HS-5 (cell line): Measurements from ENCODE around the gene FHIT.
A peak's percentile ranks its signal among the peaks of the same experiment; 100 is the strongest.

ENCODE experiments used
- DNase-seq: peaks from one replicate; pipeline ENCODE4 v3.0.0-alpha.2; 2012; ENCODE audit warnings: low read depth

Gene FHIT

GRCh38 chr3:60325610-60326170 lies 925.6 kb downstream of the FHIT start:
- no peak for DNase-seq

GRCh38 chr3:60323651-60324050 lies 927.6 kb downstream of the FHIT start:
- DNase-seq = no peak

DNA sequence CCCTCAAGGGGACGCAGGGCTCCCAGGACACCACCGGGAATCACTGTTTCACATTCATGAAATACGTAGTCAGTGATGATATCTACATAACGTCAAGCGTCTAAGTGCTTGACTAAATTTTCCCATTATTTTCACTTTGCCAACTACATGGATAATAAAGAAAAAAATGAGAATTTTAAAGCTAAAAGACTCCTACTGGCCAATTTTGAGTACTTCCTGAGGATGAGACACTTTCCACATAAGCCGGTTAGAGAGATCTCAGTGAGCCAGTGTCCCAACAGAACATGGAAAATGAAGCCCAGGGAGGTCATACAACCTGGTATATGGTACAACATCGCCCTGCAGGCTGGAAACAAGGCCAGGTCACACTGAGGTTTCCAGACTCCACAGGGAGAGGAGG lies 928.1 kb downstream of the FHIT start:
- DNase-seq = no peak

DNA sequence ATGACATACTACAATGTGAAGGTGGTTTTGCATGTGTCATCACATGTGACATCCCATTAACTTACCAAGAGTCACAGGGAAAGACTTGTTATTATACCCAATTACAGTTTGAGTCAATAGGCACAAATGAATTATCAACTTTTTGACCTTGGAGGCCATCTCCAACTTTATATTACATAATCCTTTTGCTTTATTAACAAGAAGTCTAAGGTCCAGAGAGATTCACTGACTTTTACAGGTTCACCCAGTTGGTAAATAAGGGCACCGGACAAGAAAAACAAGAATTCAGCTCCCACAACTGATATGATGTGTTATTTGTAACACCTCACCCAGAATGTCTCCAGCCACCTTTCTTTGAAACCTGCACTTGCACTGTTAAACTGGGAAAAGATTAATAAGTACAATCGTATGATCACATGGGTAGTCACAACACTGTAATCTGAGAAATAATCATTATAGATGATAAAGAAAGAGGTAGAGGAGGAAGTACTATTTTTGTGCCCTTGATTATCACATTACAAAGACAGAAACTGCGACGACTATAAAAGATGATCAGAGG lies 928.9 kb downstream of the FHIT start:
- no peak for DNase-seq

DNA sequence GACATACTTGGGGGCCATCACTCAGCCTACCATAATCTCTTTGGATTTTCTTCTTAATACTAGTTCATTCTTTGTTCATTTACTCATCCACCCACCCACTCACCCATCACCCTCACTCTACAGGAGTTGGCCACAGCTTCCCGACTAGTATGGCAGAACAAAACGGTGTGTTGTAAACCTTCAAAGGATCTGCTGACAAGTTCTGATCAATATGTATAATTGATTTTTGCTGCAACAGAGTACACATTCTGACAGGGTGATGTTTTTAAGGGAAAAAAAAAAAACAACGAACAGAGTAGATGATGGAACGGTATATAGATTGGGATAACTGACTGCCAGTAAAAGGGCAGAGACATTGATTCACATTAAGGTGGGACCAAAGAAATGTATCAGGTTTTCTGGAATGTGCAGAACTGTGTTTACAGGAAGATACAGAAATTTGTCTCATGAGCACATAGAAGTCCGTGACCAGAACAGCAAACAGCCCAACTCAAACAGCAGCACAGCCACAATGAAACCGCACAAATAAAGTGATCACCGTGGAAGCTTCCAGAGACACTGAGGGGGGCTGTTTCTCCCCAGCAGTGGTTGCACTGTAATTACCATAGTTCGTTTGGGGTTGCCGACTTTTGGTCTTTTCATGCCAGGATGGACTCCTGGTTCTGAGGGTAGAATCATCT lies 931.9 kb downstream of the FHIT start:
- no peak for DNase-seq

DNA sequence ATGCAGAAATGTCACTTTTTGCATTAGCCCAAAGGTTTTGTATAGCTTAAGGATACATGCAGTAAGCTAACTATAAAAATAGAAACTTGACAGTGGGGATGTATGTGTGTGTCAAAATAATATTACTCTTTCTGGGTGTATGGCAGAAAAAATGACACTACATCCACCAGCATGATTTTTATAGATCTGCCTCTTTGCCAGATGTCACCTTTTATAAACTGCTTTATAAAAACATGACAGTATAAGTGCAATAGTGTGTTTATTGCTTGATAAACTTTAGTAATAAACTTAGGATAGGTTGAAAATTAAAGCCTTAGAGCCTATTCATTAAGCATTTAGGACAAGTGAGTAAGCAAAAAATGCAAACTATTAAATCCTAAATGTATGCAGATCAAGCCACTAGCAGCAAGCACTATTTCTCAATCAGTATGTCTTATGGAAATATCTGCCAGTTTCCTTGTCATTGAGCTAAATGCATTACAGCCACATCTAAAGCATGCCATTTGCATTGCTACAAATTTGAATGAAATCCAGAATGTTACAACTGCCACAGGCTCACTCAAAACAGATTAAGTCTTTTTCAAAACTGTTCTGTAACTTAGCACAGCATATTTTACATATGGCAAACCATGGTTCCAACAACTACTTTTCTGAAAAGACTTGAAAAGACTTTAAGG lies 935.0 kb downstream of the FHIT start:
- peak; percentile 56 for DNase-seq

DNA sequence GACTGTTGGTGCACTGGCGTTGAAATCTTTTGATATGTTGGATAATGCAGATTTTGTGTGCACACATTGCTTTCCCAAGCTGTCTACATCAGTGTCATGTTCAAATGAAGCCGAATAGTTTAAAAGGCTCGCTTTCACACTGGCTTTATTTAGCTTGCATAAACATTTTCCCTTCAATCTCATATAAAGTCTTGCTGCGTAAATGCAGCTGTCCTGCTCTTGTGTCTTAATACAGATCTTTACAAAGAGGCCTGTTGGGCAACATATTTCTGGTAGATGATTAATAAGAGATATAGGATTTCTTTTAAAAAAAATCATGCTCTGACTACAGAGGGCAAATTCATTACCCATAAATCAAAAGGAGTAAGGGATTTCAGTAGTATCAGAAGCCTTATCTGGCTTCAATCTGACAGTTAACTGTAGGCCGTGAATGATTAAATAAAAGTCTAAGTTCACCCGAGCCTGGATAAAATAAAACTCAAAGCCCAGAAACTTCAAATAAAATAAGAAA lies 937.2 kb downstream of the FHIT start:
- no peak for DNase-seq

DNA sequence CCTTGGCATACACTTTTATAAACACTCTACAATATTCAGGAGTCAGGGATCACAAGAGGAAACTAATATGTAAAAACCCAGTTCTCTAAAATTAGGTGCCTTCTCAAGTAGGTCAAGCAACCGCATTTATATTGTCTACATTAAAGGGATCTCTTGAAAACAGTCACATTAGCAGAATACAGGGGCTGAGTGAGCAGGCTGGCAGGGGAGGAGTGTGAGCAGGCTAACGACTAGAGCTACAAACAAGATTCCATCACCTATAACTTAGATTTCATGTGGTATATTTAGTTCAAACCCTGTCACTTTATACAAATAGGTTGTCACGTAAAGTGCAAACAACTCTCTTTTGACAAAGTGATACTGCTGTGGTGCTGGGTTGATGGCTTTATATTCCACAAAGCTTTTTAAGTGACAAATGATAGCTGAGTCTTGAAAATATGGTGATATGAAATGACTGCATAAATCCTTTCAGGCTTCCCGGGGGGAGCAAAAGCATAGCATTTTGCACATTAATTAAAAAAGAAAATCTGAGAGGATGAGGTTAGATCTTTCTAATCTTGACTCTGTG lies 937.9 kb downstream of the FHIT start:
- DNase-seq = no peak

DNA sequence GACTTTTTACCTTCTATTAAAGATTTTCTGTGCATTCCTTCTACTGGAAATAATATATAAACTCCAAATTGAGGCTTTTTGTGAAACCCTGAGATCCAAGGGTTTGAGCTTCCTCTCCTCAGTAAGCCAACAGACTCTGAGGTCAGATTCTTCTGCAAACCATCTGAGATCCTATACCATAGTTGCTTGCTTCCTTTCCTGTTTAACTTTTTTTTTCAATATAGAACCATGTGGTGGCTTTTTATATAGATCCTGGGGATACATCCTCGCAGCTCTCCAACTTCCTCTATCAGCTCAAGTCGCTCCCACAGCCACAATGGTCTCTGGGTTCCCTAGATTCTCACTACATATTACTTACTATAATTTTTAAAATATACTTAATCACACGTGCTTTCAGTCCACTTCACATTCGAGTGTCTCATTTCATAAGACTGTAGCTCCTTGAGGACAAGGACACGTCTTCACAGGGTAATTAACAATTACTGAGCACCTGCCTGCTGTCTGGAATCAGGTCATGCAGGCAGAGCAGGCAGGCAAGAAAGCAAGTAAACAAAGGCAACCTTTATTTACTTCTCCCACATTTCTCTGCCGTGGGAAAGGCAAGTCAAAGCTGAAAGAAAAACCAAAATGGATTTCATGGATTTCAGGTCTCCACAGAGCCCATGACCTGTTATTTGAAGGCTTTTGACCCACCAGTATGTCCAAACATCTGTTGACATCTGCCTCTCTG lies 941.5 kb downstream of the FHIT start:
- no peak for DNase-seq

- DNase-seq = no peak
Observed at GRCh38 chr3:60308808-60309207, 942.4 kb downstream of the FHIT start.

DNA sequence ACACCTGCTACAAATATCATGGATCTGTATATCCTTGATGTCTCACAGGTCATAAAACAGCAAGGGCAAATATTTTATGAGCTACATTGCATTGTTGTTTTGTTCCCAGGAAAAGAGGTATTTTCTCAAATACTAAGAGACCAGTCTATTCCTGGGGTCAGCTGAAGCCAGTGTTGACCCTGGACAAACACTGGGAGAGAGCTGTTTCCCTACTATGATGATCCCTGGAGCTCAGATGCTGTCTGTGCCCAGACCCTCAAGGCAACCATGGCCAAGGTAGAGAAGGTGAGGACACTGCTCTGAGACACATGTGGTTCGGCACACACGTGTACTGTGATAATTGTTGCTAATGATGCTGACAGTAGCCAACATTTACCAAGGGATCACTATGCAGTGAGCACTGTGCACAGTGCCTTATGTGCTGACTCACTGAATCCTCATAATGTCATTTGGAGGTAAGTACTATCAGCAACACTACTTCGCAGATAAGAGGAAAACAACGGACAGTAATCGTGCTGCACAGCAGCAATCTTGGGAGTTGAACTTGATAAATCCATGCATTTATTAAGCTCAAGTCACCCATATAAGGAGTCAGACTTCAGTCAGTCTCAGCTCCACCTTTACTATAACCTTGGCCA lies 943.6 kb downstream of the FHIT start:
- no peak for DNase-seq

DNA sequence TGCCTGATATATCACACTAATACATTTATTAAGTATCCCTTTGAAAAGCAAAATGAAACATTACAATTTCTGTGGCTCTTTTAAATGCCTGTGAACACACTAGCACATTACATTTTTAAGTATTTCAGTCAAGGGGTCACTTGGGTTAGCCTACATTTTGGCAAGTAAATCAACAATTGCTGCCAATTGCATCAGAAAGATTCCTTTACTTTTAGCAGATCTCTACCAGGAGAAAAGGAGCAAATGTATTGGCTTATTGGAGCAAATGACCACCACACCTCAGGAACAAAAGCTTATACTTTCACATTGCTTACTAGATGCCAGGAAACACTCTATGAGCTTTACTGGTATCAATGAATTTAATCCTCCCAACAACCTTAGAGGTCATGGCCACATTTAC lies 947.1 kb downstream of the FHIT start:
- DNase-seq = peak; percentile 46

- DNase-seq = no peak
Observed at GRCh38 chr3:60303160-60303559, 948.1 kb downstream of the FHIT start.

DNA sequence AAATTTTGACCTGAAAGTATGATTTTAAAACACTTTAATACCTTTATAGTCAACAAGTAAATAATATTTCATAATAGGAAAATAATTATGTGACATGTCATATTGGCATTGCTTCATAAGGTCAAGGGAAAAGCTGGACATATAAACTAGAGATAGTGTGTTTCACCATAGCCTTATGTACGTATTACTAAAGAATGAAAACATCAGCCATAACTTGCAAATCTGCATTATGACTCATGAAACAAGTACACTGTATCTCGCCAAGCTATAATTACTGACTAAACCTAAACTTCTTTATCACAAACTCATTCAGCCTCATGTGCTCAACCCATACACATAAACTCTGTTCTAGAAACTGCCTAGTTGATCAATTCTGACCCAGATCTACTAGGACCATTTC lies 950.1 kb downstream of the FHIT start:
- DNase-seq = peak; percentile 81

DNA sequence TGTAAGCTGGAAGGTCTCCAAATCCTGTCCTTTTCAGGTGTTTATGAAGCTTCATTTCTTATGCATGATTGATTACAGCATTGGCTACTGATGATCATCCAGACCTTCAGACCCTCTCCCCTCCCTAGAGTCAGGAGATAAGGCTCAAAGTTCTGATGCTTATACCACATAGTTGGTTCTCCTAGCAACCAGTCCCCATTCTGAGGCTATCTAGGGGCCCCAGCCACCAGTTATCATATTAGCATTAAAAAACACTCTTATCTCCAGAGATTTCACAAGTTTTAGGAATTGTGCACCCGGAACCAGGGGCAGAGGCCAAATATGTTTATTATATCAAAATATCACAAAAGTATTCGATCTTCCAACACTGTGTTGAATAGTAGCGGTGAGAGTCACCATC lies 953.1 kb downstream of the FHIT start:
- DNase-seq = no peak

DNA sequence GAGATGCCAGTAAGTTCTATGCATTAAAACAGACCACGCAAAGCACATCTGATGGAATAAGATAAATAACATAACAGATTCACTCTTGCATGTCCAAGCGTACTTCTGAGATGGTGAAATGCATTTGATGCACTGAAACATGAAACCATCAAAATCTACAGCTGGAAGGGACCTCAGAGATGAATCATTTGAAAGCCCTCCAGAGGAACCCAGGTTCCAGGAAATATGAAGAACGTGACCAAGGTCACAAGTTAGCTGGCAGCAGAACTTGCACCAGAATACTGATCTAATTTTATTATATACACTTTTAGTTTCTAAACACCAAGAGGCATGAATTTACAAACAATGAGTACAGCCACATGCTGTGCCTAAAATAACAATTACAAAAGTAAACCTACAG lies 957.1 kb downstream of the FHIT start:
- peak; percentile 74 for DNase-seq

- DNase-seq = no peak
Observed at GRCh38 chr3:60291115-60291514, 960.1 kb downstream of the FHIT start.

DNA sequence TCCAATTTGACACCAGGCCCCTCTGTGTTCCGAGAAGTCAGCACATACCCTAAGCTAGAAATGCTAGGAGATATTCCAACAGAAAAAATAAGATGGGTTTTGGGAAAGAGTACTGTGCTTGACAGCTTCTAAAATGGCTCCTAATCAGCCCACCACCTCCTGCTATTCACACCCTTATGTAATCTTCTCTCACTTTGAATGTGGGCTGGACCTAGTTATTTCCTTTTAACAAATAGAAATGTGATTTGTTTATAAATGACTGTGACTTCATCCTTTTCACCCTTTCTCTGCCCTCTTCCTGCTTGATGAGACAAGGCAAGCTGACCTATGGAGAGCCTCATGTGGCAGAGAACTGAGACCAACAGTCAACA lies 961.1 kb downstream of the FHIT start:
- DNase-seq = no peak

DNA sequence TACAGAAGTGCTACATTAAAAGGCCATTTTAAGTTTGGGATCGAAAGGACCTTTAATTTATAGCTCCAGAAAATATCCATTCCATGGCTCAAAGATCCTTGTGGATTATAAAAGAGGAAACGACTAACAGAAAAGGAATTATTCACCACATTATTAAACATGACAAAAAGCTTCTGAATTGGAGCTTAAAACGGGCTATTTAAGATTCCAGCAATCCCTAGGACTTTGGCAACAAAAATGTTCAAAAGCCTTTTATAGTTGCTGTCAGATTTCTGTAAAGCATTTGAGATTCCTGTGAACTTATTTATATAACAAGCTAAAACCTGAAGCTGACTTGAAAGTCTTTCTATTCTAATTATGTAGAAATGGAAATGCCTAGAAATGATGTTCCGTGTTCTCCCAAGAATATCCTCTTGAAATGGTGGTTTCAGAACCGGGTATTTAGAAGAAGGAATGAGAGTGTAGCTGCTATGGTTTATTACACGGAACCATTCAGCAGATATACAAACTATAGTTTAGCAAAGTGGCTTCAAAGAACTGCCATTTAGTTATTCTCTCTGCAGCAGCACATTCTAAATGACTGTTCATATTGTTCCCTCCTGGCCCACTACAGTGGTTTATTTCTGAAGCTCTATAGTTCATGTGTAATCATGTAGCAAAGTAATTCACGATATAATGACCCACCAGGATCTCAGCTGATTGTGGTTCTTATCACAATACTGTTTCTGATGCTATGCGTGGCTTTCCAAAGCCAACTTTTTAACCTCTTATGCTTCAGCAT lies 961.7 kb downstream of the FHIT start:
- no peak for DNase-seq

DNA sequence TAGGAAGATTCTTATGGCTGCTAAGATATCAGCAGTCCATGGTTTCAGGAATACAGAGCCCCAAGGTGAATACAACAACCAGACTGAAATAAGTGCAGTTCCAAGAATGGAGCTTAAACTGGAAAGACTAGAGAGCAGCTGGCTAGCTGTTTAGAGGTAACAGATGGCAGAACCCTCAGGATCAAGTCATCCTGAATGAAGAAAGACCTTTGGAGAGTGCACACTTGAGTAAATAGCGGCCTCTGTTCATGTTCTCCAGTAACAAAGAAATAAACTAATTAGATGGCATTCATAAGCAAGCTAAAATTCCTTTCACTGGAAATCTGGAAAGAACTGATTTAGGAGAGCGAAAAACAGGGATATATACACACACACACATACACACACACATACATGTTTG lies 968.4 kb downstream of the FHIT start:
- DNase-seq = no peak

DNA sequence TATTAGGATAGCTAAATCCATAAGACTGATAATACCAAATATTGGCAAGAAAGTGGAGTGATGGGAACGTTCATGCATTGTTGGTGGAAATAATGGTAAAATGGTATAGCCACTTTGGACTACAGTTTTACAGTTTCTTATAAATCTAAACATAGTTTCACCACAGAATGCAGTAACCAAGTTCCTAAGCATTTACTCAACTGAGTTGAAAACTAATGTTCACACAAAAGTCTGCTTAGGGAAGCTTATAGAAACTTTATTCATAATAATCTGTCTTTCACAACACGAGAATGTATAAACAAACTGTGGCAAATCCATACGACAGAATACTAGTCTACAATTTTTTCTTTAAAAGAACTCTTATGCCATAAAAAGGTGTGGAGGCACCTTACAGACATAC lies 969.3 kb downstream of the FHIT start:
- DNase-seq = no peak
